ENCODE measurements around the gene SPRR2B.
"Not testable (repeated sequence)": the region's sequence is repeated elsewhere in the genome, so short reads cannot be mapped to it uniquely, and the experiment has no call there.

SPRR2B gene

GRCh38 chr1:153071511-153071910 lies at the start of gene SPRR2B:
SPRR2B (minus strand) TSS chr1:153071611; CDS start chr1:153070839, 772 bp downstream.
- DNase-seq (ENCODE audit: low spot score) = no peak

- no peak for DNase-seq (ENCODE audit: low spot score)
Observed at GRCh38 chr1:153120945-153121344, 49.5 kb upstream of the SPRR2B start.

DNA sequence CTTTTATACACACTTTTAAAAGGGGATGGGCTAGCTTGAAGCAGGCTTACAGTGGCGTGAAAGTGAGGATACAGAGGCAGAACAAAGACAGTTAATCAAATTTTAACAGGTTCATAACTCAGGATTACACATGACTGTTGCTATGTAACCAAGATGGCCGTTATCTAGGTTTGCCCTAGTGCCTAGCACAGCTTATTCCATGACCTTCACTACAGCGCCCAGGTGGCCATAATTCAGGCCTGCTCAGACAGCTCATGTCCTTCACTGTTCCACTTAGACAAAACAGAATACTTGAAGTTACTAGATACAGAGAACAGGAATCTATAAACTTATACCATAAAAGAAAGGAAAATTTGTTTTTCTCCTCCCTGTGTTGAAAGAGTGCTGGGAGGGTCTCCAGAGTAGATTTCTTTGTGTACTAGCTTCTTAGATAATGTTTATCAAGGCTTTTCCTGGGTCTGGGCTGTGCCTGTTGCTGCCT lies 48.1 kb upstream of the SPRR2B start:
- no peak for DNase-seq (ENCODE audit: low spot score)

- DNase-seq (ENCODE audit: low spot score) = not testable (repeated sequence)
Observed at GRCh38 chr1:153115264-153115663, 43.9 kb upstream of the SPRR2B start.

GRCh38 chr1:153113416-153113815 lies 42.0 kb upstream of the SPRR2B start, which contains the start of gene SPRR2F:
SPRR2F (minus strand) TSS chr1:153113516; CDS start chr1:153112733, 783 bp downstream.
- DNase-seq (ENCODE audit: low spot score) = no peak

GRCh38 chr1:153112454-153112853 lies 41.0 kb upstream of the SPRR2B start:
- DNase-seq (ENCODE audit: low spot score) = not testable (repeated sequence)

DNA sequence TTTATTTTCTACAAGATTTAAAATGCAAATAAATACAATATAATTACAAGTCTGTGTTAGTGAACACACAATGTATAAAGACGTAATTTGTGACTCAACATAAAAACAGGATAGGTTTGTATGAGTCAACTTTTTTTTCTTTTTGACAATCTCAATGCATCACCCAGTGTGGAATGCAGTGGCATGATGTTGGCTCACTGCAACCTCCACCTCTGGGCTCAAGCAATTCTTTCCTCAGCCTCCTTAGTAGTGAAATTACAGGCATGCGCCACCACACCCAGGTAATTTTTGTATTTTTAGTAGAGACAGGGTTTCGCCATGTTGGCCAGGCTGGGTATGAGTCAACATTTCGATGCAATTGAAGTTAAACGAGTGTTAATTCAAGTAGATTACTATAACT lies 28.8 kb upstream of the SPRR2B start:
- DNase-seq (ENCODE audit: low spot score) = no peak

DNA sequence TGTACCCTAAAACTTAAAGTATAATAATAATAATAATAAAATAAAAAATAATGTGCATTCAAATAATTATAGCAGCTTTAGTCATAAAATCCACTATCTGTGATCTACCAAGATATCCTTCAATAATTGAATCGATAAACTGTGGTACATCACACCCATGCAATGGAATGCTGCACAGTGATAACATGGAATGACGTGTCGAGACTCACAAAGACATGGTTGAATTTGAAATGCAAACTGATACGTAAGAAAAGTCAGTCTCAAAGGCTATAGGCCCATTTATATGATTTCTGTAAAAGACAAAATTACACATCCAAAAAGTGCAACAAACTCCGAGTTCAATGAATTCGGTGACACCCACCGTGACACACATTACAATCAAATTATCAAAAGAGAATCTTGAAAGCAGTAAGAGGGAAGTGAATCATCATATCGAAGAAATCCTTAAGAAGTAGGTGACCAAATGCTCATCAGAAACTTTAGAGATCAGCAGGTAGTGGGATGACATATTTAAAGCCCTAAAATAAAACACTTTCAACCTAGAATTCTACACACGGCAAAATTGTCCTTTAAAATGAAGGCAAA lies 28.1 kb upstream of the SPRR2B start:
- DNase-seq (ENCODE audit: low spot score) = no peak

- DNase-seq (ENCODE audit: low spot score) = no peak
Observed at GRCh38 chr1:153095764-153096163, 24.4 kb upstream of the SPRR2B start.

DNA sequence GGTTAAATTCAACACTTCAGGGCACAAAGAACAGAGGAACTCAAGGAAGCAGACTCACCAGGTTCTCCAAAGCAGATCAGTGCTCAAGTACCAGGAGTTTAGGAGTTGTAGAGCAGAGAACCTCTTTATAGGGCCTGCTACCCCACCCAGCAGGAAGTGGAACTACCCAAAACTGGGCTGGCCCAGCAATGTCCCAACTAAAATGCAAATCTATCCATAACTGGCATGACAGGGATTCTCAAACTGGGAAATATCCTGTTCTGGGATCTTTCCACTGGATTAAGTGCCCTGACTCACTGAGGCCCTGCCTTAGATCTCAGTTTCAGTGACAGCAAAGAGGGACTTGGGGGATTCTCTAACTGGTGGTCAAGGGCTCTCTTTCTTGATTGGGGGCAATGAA lies 23.0 kb upstream of the SPRR2B start, which contains the start of gene SPRR2E:
SPRR2E (minus strand) TSS at position 101 of the 400 bp plus-strand sequence. CDS start 775 bp downstream, outside the sequence.
- DNase-seq (ENCODE audit: low spot score) = no peak

DNA sequence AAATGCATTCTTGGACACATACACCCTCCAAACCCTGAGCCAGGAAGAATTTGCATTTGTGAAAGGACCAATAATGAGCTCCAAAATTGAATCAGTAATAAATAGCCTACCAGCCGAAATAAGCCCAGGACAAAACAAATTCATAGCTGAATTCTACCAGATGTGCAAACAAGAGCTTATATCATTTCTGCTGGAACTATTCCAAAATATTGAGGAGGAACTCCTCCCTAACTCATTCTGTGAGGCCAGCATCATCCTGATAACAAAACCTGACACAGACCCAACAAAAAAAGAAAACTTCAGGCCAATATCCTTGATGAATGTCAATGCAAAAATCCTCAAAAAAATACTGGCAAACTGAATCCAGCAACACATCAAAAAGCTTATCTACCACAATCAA lies 16.2 kb upstream of the SPRR2B start:
- no peak for DNase-seq (ENCODE audit: low spot score)

- no peak for DNase-seq (ENCODE audit: low spot score)
Observed at GRCh38 chr1:153081736-153082135, 10.3 kb upstream of the SPRR2B start.

DNA sequence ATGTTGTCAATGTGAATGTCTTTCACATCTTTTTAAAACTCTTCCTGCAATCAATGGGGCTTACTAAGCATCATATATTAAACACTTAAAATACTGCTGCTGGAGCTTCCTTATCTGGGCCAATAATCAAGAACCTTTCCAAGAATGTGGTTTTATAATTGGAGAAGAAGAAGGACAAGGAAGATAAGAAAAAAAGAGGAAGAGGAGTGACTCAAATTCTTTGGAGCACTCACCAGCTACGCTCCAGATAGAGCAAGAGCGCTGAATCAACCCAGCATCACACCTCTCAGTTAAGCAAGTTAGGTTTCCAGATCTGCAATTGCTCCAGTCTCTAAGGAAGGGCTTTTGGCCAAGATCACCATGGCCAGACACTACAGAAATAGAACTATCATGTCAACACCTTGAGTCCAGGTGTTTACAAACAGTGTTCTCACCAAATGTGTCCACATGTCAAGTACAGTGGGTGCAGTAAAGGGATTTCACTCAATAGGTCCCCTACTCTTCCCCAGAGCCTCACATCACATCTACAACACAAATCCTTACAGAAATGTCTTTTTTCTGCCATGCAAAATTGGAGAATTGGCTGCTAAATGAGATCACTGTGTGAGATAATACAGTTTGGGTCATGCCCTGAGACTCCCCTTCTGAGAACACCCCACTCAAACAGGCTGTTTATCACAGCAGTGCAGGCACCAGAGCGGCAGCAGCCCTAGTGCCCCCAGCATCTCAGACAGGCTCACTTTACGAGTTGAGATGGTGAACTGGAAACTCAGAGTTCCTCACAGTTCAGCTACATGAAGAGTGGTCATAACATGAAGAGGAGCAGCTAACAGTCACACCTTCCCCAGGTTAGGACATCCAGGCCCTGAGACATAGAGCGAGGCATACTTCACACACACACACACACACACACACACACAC lies 1.7 kb upstream of the SPRR2B start:
- DNase-seq (ENCODE audit: low spot score) = no peak

- no peak for DNase-seq (ENCODE audit: low spot score)
Observed at GRCh38 chr1:153070243-153070642, 1.2 kb downstream of the SPRR2B start.

DNA sequence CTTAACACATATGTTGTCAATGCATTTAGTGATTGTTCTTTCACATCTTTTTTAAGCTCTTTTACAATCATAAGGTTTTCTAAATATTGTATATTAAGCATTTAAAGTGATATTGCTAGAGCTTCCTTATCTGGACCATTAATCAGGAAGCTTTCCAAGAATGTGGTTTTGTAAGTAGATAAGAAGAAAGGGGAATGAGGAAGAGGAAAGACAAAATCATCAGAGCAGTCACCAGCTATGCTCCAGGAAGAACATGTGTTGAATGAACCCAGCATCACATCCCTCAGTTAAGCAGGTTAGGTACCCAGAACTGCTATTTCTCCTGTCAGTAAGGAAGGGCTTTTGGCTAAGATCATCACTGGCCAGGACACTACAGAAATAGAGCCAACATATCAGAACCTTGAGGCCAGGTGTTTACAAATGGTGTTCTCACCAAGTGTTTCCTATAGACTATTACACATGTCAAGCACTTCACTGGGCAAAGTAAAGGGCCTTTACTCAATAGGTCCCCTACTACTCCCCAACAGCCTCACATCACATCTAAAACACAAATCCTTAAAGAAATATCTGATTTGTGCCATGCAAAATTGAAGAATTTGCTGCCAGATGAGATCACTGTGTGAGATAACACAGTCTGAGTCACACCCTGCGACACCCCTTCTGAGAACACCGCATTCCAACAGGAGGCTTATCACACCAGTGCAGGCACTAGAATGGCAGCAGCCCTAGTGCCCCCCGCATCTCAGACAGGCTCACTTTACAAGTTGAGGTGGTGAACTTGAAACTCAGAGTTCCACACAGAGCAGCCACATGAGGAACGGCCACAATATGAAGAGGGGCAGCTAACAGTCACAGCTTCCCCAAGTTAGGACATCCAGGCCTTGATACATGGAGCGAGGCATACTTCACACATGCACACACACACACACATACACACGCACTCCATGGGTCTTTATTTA lies 12.3 kb downstream of the SPRR2B start:
- DNase-seq (ENCODE audit: low spot score) = no peak

DNA sequence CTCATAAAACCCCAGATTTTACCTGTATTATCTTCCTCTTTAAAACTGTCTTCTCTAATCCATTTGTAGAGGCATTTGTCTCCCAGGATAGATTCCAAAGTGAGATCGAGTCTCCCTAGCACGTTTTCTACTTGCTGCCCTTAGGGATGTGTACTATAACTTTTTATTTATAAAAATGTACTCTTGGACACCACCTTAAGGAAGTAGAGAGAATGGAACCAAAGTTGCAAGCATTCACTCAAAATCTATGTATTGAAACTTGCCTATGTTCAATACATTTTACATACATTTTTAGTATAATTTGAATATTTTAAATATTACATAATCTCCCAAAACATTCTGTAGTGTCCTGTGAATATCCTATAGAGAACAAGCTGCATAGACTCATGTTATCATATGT lies 13.3 kb downstream of the SPRR2B start:
- DNase-seq (ENCODE audit: low spot score) = no peak

DNA sequence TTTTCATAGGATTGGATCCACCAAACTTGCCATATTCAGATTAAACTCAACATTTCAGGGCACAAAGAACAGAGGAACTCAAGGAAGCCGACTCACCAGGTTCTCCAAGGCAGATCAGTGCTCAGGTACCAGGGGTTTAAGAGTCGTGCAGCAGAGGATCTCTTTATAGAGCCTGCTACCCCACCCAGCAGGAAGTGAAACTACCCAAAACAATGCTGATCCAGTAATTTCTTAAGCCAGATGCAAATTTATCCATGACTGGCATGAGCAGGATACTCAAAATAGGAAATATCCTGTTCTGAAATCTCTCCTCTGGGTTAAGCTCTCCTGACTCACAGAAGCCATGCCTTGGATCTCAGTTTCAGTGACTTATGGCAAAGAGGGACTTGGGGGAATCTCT lies 14.0 kb downstream of the SPRR2B start, which contains the start of gene SPRR2A:
SPRR2A (minus strand) TSS at position 138 of the 400 bp plus-strand sequence. CDS start 777 bp downstream, outside the sequence.
- DNase-seq (ENCODE audit: low spot score) = no peak

GRCh38 chr1:153056111-153056510 lies 15.3 kb downstream of the SPRR2B start:
- DNase-seq (ENCODE audit: low spot score) = not testable (repeated sequence)

GRCh38 chr1:153049211-153049610 lies 22.2 kb downstream of the SPRR2B start:
- DNase-seq (ENCODE audit: low spot score) = no peak

DNA sequence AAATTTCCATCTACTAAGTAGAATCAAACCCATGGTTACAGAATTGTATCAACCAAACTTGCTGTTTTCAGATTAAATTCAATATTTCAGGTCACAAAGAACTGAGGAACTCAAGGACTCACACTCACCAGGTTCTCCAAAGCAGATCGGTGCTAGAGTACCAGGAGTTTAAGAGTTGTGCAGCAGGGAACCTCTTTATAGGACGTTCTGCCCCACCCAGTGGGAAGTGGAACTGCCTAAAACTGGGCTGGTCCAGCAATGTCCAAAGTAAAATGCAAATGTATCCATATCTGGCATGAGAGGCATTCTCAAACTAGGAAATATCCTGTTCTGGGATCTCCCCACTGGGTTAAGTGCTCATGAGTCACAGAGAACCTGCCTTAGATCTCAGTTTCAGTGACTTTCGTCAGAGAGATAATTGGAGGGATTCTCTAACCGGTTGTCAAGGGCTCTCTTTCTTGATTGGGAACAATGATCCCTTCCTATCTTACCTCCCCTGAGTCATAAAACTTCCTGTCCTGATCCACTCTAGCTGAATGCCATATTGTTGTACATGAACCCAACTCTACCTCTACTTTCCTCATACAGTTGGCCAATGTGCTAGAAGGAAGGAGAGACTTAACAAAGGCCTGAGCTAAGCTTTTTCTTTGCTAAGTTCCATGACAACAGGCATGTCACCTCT lies 30.3 kb downstream of the SPRR2B start, which contains the start of gene SPRR2D:
SPRR2D (minus strand) TSS at position 171 of the 682 bp plus-strand sequence. CDS start 774 bp downstream, outside the sequence.
- peak; percentile 49 for DNase-seq (ENCODE audit: low spot score)

DNA sequence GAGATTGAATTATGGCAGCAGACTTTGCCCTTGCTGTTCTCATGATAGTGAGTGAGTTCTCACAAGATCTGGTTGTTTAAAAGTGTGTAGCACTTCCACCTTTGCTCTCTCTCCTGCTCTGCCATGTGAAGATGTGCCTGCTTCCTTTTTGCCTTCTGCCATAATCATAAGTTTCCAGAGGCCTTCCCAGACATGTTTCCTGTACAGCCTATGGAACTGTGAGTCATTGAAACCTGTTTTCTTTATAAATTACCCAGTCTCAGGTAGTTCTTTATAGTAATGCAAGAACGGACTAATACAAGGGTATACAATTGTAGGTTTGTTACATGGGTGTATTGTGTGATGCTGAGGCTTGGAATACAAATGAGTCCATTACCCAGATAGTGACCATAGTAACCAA lies 36.2 kb downstream of the SPRR2B start:
- DNase-seq (ENCODE audit: low spot score) = no peak

Data from COLO829 (cell line).